H1 (cell line): Measurements from ENCODE around the gene COMMD2. TPM values are rescaled to one million over a fixed set of nuclear protein-coding genes. Genes with fewer than 3 reads are reported as not detected.

Experiments used
- CTCF ChIA-PET: fragments of 300-600 bp; sonication (Branson Sonifier 250); formaldehyde crosslinking; loops from one replicate; lab custom pipeline; 2021; ENCODE audit not compliant: partially characterized antibody; lab: Charles Lee
- POLR2A ChIA-PET: fragments of 300-600 bp; sonication (Branson Sonifier 250); formaldehyde crosslinking; loops from one replicate; lab custom pipeline; 2021; ENCODE audit warnings: inconsistent platforms; ENCODE audit not compliant: partially characterized antibody; lab: Charles Lee
- DNase-seq, 2 experiments: peaks; one replicate each; pipeline versions ENCODE4 v3.0.0 to v3.0.0-alpha.2; 2010 to 2022; ENCODE audit warnings: low spot score in 2 of 2, low read depth in 1 of 2, mixed read lengths in 1 of 2
- FAIRE-seq: peaks from 2 replicates; lab custom pipeline; 2011; peaks lifted over from hg19 to GRCh38; lab: Jason Lieb, UNC
- H2AFZ ChIP-seq: 2 replicates; pipeline ENCODE4 v1.8.1; 2012; ENCODE audit warnings: low read length, inconsistent platforms
- H2AK5ac ChIP-seq: 2 replicates; pipeline ENCODE4 v1.6.1; 2013; ENCODE audit warnings: low read depth, low read length
- H2BK120ac ChIP-seq: replicated peaks from 2 replicates; pipeline ENCODE3; 2013; ENCODE audit warnings: low read depth, low read length, inconsistent platforms
- H2BK12ac ChIP-seq: 2 replicates; pipeline ENCODE4 v1.6.1; 2013; ENCODE audit warnings: low read depth, low read length
- H2BK15ac ChIP-seq: 2 replicates; pipeline ENCODE4 v1.6.1; 2013; ENCODE audit warnings: low read length
- H2BK20ac ChIP-seq: 2 replicates; pipeline ENCODE4 v1.6.1; 2013; ENCODE audit warnings: low read length
- H2BK5ac ChIP-seq: 2 replicates; pipeline ENCODE4 v1.6.1; 2013; ENCODE audit warnings: low read depth, low read length
- H3K14ac ChIP-seq: 2 replicates; pipeline ENCODE4 v1.6.1; 2013; ENCODE audit warnings: inconsistent platforms; ENCODE audit not compliant: insufficient read length
- H3K18ac ChIP-seq: 2 replicates; pipeline ENCODE4 v1.6.1; 2013; ENCODE audit warnings: low read length; ENCODE audit errors: extremely low read depth
- H3K23ac ChIP-seq: 2 replicates; pipeline ENCODE4 v1.6.1; 2013; ENCODE audit warnings: inconsistent platforms; ENCODE audit not compliant: insufficient read length
- H3K23me2 ChIP-seq: 2 replicates; pipeline ENCODE4 v1.6.1; 2013; ENCODE audit warnings: low read depth, low read length
- H3K27ac ChIP-seq: 2 replicates; pipeline ENCODE4 v1.6.1; 2011; ENCODE audit warnings: low read depth, low read length, inconsistent platforms
- H3K27me3 ChIP-seq, 4 experiments: replicated peaks in 1 of 4; 1 replicate in 1 of 4; 2 replicates in 3 of 4; pipeline versions ENCODE4 v1.6.1 to v1.8.1; 2011 to 2013; ENCODE audit warnings: low read length in 3 of 4, mild to moderate bottlenecking in 3 of 4, inconsistent platforms in 2 of 4, mixed read lengths in 2 of 4, moderate library complexity in 1 of 4; ENCODE audit not compliant: control insufficient read depth in 3 of 4, insufficient read depth in 3 of 4; ENCODE audit errors: extremely low read depth in 1 of 4
- H3K36me3 ChIP-seq, 4 experiments: 2 replicates each; pipeline versions ENCODE4 v1.6.1 to v1.8.1; 2011 to 2013; ENCODE audit warnings: mild to moderate bottlenecking in 4 of 4, low read length in 3 of 4, moderate library complexity in 2 of 4, control low read depth in 1 of 4, inconsistent platforms in 1 of 4; ENCODE audit not compliant: insufficient read depth in 4 of 4, control insufficient read depth in 2 of 4
- H3K4ac ChIP-seq: replicated peaks from 2 replicates; pipeline ENCODE3; 2013; ENCODE audit warnings: low read length, low read depth, mixed read lengths, inconsistent platforms; ENCODE audit not compliant: insufficient read length
- H3K4me1 ChIP-seq, 4 experiments: replicated peaks in 1 of 4; 1 replicate in 1 of 4; 2 replicates in 3 of 4; pipeline versions ENCODE4 v1.6.1 to v1.8.1; 2011 to 2013; ENCODE audit warnings: low read length in 3 of 4, inconsistent platforms in 2 of 4, mixed read lengths in 1 of 4; ENCODE audit not compliant: insufficient read depth in 4 of 4, control insufficient read depth in 3 of 4
- H3K4me2 ChIP-seq, 2 experiments: 2 replicates each; pipeline versions ENCODE4 v1.6.1 to v1.8.1; 2011 to 2013; ENCODE audit warnings: low read depth in 2 of 2, low read length in 2 of 2, control low read depth in 1 of 2, inconsistent platforms in 1 of 2, mild to moderate bottlenecking in 1 of 2; ENCODE audit not compliant: insufficient read depth in 1 of 2
- H3K4me3 ChIP-seq, 4 experiments: fragments of 200-600, 300-600 bp in 1 of 4; sonication (generic), shearing (Covaris generic), sonication (Bioruptor Twin) in 1 of 4; 2 replicates each; pipeline versions ENCODE4 v1.5.1 to v1.8.1; 2011 to 2016; ENCODE audit warnings: low read length in 4 of 4, low read depth in 3 of 4, control low read depth in 2 of 4, inconsistent platforms in 2 of 4, mild to moderate bottlenecking in 2 of 4, mixed read lengths in 1 of 4, moderate library complexity in 1 of 4; ENCODE audit not compliant: insufficient read depth in 2 of 4; ENCODE audit errors: extremely low read depth in 1 of 4
- H3K56ac ChIP-seq: replicated peaks from 2 replicates; pipeline ENCODE3; 2013; ENCODE audit warnings: low read depth, mild to moderate bottlenecking, mixed read lengths, low read length, inconsistent platforms; ENCODE audit not compliant: insufficient read length
- H3K79me1 ChIP-seq: 2 replicates; pipeline ENCODE4 v1.6.1; 2013; ENCODE audit warnings: low read depth, low read length, control low read depth
- H3K79me2 ChIP-seq, 2 experiments: 2 replicates each; pipeline versions ENCODE4 v1.6.1 to v1.8.1; 2012 to 2013; ENCODE audit warnings: low read length in 2 of 2, mild to moderate bottlenecking in 2 of 2, inconsistent platforms in 1 of 2; ENCODE audit not compliant: insufficient read depth in 2 of 2, control insufficient read depth in 1 of 2
- H3K9ac ChIP-seq, 4 experiments: replicated peaks in 1 of 4; 1 replicate in 1 of 4; 2 replicates in 3 of 4; pipeline versions ENCODE4 v1.6.1 to v1.8.1; 2011 to 2013; ENCODE audit warnings: low read depth in 3 of 4, low read length in 3 of 4, control low read depth in 2 of 4, mild to moderate bottlenecking in 2 of 4, moderate library complexity in 2 of 4, inconsistent platforms in 1 of 4; ENCODE audit errors: extremely low read depth in 1 of 4
- H3K9me3 ChIP-seq, 2 experiments: 2 replicates each; pipeline versions ENCODE4 v1.6.1 to v1.8.1; 2012 to 2013; ENCODE audit warnings: mild to moderate bottlenecking in 2 of 2, moderate library complexity in 2 of 2, control low read depth in 1 of 2, inconsistent platforms in 1 of 2, low read depth in 1 of 2, low read length in 1 of 2, mixed read lengths in 1 of 2; ENCODE audit not compliant: insufficient read depth in 2 of 2
- H4K20me1 ChIP-seq, 2 experiments: replicated peaks in 1 of 2; 2 replicates each; pipeline versions ENCODE3 to v1.8.1; 2011 to 2013; ENCODE audit warnings: inconsistent platforms in 2 of 2, low read length in 2 of 2, mild to moderate bottlenecking in 1 of 2; ENCODE audit not compliant: insufficient read depth in 2 of 2, control insufficient read depth in 1 of 2
- H4K5ac ChIP-seq: 2 replicates; pipeline ENCODE4 v1.6.1; 2013; ENCODE audit warnings: low read length, low read depth, mixed read lengths, inconsistent platforms; ENCODE audit not compliant: insufficient read length
- H4K8ac ChIP-seq: 2 replicates; pipeline ENCODE4 v1.8.0; 2013; ENCODE audit warnings: mild to moderate bottlenecking, moderate library complexity, low read length, inconsistent platforms; ENCODE audit not compliant: insufficient read depth; ENCODE audit errors: extremely low read depth
- H4K91ac ChIP-seq: replicated peaks from 2 replicates; pipeline ENCODE3; 2013; ENCODE audit warnings: low read length, mixed read lengths, inconsistent platforms; ENCODE audit not compliant: insufficient read length
- BCL11A ChIP-seq, 2 experiments: IDR thresholded peaks; one replicate each; pipeline ENCODE4 v1.6.1; 2011; ENCODE audit warnings: low read depth in 2 of 2, low read length in 2 of 2, mild to moderate bottlenecking in 2 of 2
- CEBPB ChIP-seq: IDR thresholded peaks from 2 replicates; pipeline ENCODE4 v1.6.1; 2012; ENCODE audit warnings: low read depth, low read length
- CHD2 ChIP-seq: IDR thresholded peaks from 2 replicates; pipeline ENCODE4 v1.6.1; 2012; ENCODE audit warnings: low read length, improper control_type of control experiment
- GTF2F1 ChIP-seq: IDR thresholded peaks from 2 replicates; pipeline ENCODE4 v1.6.1; 2012; ENCODE audit warnings: low read depth, low read length, improper control_type of control experiment, borderline replicate concordance
- HDAC6 ChIP-seq: IDR thresholded peaks from one replicate; pipeline ENCODE4 v1.7.1; 2012; ENCODE audit warnings: low read depth, mild to moderate bottlenecking, inconsistent platforms, low read length, moderate library complexity
- JUN ChIP-seq: IDR thresholded peaks from 2 replicates; pipeline ENCODE4 v1.6.1; 2011; ENCODE audit warnings: low read depth, mild to moderate bottlenecking, improper control_type of control experiment, low read length
- JUND ChIP-seq: IDR thresholded peaks from 2 replicates; pipeline ENCODE4 v1.6.1; 2011; ENCODE audit warnings: mild to moderate bottlenecking, improper control_type of control experiment, low read length
- KDM4A ChIP-seq: IDR thresholded peaks from one replicate; pipeline ENCODE4 v1.7.1; 2012; ENCODE audit warnings: low read depth, mild to moderate bottlenecking, moderate library complexity, low read length, inconsistent platforms; ENCODE audit not compliant: severe bottlenecking
- RNF2 ChIP-seq: fragments of 200-900, 300-1000 bp; sonication (generic); IDR thresholded peaks from 2 replicates; pipeline ENCODE4 v1.7.1; 2016; ENCODE audit warnings: borderline replicate concordance, low read depth, mild to moderate bottlenecking, antibody characterized with exemption, low read length; ENCODE audit not compliant: poor library complexity, severe bottlenecking; ENCODE audit errors: missing control alignments
- RXRA ChIP-seq: IDR thresholded peaks from 2 replicates; pipeline ENCODE4 v1.6.1; 2011; ENCODE audit warnings: low read depth, mild to moderate bottlenecking, low read length, moderate library complexity; ENCODE audit not compliant: insufficient read depth
- SAP30 ChIP-seq: fragments of 300-600 bp; sonication (generic); IDR thresholded peaks from 2 replicates; pipeline ENCODE4 v1.7.1; 2012; ENCODE audit warnings: low read length, moderate library complexity, mild to moderate bottlenecking, inconsistent platforms; ENCODE audit not compliant: insufficient read depth, insufficient replicate concordance
- TCF12 ChIP-seq: IDR thresholded peaks from 2 replicates; pipeline ENCODE4 v1.6.1; 2011; ENCODE audit warnings: low read depth, mild to moderate bottlenecking, low read length
- polyA plus RNA-seq, 7 experiments: library from polyadenylated mRNA; depleted of rRNA in 3 of 7; stranded (reverse) in 5 of 7; unstranded in 2 of 7; fragments of >200 nt in 5 of 7; fragments of 200-250 nt in 2 of 7; gene quantifications; 1 replicate in 5 of 7; 2 replicates in 1 of 7; 4 replicates in 1 of 7; pipeline versions ENCODE4 v1.2.1 to v1.2.3, GENCODE V29; 2011 to 2013; ENCODE audit warnings: missing spikeins in 2 of 7, mixed read lengths in 2 of 7
- total RNA-seq: library from RNA; stranded (reverse); fragmentation: NEBNext Ultra II Directional; extraction: Animal tissue kit (Norgen Biotek cat#: 25700); gene quantifications from 2 replicates; pipeline ENCODE4 v1.2.1, GENCODE V29; 2021
- TF ChIP-seq, protein P1 (sequence below): IDR thresholded peaks from 2 replicates; pipeline ENCODE4 v1.6.1; 2011; ENCODE audit warnings: low read depth, mild to moderate bottlenecking, low read length; ENCODE audit not compliant: insufficient read depth

The COMMD2 gene
- total and polyA plus RNA-seq, 2 of the 8 experiments (the other 6 are each of a cell fraction or from before 2014, with no cell fraction given) = 20.2 to 57.2 TPM

DNA sequence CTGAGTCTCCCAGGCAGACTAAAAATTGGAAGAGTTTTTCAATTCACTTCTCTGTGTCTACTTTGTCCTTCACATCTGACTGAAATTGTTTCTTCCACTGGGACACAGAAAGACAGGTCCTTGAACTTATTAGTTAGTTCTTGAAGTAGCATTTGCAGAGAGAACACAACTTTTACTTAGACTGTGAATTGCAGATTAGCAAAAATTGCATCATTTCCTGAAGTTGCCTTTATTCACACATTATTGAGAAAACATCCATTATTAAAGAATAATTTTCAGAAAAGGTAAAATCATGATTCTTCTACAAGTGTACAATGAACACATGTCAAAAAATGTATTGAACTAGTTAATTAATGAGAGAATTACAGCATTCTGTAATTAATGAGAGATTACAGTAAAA, 1.4 kb upstream of the COMMD2 start:
- no peak for FAIRE-seq
- Histone ChIP-seq H4K8ac (no peak overlapping the region), H2AFZ (no peak overlapping the region), H3K27me3 (no peaks in the 10 kb centered on the region), H4K5ac (no peak overlapping the region), H3K36me3 (peaks cover 0 to 9% (median 3%) of the 10 kb centered on the region in 4 experiments; a peak in 2 of 8 replicates), H3K4ac (no peak overlapping the region), H2BK5ac (no peak overlapping the region), H4K91ac (no peak overlapping the region), H3K14ac (no peak overlapping the region), H2AK5ac (no peak overlapping the region), H3K23ac (no peak overlapping the region), H3K4me1 (no peaks in the 10 kb centered on the region; a peak in 2 of 7 replicates), H4K20me1 (no peaks in the 10 kb centered on the region), H3K79me2 (peaks cover 0 to 13% of the 10 kb centered on the region in 2 experiments; a peak in 2 of 4 replicates), H2BK120ac (no peak overlapping the region), H3K9ac (no peak overlapping the region), H3K56ac (no peak overlapping the region), H3K79me1 (peaks cover 4% of the 10 kb centered on the region; the same call in 1 of the 2 replicates), H3K4me2 (no peak overlapping the region), H3K23me2 (no peaks in the 10 kb centered on the region), H2BK20ac (no peak overlapping the region), H3K9me3 (no peaks in the 10 kb centered on the region), H3K27ac (no peak overlapping the region)
- CTCF ChIA-PET = interaction anchor here (2.1 kb wide), 1 partner anchor 257 kb away, joined by 5 read pairs; no protein-coding TSS in a partner anchor
- POLR2A ChIA-PET = no interaction called here
- TF ChIP-seq RXRA = no peak
- TF ChIP-seq KDM4A = no peak
- TF ChIP-seq TCF12 = no peak
- no peak for TF ChIP-seq BCL11A (IDR thresholded peaks at IDR 0.05; ENCODE audit: low read depth in 2 of 2, low read length in 2 of 2)
- no peak for TF ChIP-seq JUN
- no peak for TF ChIP-seq CHD2
- TF ChIP-seq GTF2F1 = no peak
- no peak for TF ChIP-seq RNF2
- TF ChIP-seq CEBPB = no peak
- TF ChIP-seq JUND = no peak
- TF ChIP-seq SAP30 = no peak
- TF ChIP-seq, protein P1, sequence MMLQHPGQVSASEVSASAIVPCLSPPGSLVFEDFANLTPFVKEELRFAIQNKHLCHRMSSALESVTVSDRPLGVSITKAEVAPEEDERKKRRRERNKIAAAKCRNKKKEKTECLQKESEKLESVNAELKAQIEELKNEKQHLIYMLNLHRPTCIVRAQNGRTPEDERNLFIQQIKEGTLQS = no peak
- TF ChIP-seq HDAC6 = no peak
- TF ChIP-seq, all 59 proteins: peak for 0
- no peak overlapping the region for H3K4me3 ChIP-seq
- no peak overlapping the region for H2BK15ac ChIP-seq
- no peak overlapping the region for H3K18ac ChIP-seq
- no peak for DNase-seq
- H2BK12ac ChIP-seq = no peak overlapping the region
